GM04503 (cell line): Measurements from ENCODE around the gene HTR1D.
"Not testable (repeated sequence)": the region's sequence is repeated elsewhere in the genome, so short reads cannot be mapped to it uniquely, and the experiment has no call there.

Source experiments
- DNase-seq: peaks from one replicate; pipeline ENCODE4 v3.0.0-alpha.2; 2012; ENCODE audit warnings: low read depth

HTR1D gene

GRCh38 chr1:23216771-23217420 is 406 bp downstream of the HTR1D start:
- DNase-seq, result no peak

- no peak for DNase-seq
These were observed 1.4 kb downstream of the HTR1D start for GRCh38 chr1:23215751-23216449.

- no peak for DNase-seq
These were observed 2.0 kb downstream of the HTR1D start for GRCh38 chr1:23215291-23215690.

- no peak for DNase-seq
These were observed 2.7 kb downstream of the HTR1D start for GRCh38 chr1:23214640-23215039.

DNA sequence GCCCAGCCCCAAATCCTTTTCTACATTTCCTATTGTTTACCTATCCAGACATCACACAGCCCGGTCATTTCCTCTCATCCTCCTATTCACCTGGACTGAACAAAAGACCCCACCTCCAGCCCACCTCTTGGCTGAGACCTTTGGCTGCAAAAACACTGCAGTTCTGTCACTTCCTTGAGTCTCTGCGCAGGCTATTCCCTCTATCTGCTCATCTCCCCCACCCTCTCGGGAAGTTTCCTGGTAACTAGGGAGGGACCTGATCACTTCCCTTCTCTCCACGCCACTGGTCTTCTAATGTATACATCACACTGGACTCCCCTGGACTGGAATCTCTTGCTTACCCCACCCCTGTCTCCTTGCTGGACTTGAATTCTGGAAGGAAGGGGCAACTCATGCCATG is 5.3 kb downstream of the HTR1D start:
- no peak for DNase-seq

GRCh38 chr1:23210963-23211362 is 6.3 kb downstream of the HTR1D start:
- no peak for DNase-seq

GRCh38 chr1:23210351-23210785 is 6.9 kb downstream of the HTR1D start:
- no peak for DNase-seq

- no peak for DNase-seq
These were observed 7.5 kb downstream of the HTR1D start for GRCh38 chr1:23209770-23210169.

DNA sequence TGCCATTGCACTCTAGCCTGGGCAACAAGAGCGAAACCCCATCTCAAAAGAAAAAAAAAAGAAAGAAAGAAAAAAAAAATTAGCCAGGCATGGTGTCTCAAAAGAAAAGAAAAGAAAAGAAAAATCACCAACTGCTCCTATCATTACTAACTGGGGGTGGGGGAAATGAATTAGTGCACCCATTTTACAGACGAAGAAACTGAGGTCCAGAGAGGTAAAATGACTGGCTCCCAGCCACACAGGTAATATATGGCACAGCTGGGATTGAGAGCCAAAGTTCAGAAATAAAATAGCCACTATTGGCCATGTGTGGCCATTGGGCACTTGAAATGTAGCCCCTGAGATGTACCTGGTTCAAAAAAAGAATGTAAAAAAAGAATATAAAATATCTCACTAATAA is 8.8 kb downstream of the HTR1D start:
- no peak for DNase-seq

GRCh38 chr1:23207733-23208132 is 9.6 kb downstream of the HTR1D start:
- not testable (repeated sequence) for DNase-seq

DNA sequence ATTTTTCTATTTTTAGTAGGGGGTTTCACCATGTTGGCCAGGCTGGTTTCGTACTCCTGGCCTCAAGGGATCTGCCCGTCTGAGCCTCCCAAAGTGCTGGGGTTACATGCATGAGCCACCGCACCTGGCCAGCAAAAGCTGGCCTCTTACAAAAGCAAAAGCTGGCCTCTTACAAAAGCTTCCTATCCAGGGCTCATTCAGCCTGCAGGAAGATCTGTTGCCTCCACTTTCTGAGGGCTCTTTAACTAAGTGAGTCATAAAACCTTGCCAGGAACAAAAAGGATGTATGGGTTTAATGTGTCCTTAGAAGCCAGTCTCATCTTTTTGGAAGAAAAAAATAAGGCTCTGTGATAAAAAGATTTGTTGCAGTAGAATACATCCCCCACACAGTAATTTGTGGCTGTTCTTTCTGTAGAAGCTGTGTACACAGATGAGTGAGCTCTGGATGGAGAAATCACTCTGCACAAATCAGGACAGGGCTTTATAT is 15.0 kb downstream of the HTR1D start:
- DNase-seq, result no peak

DNA sequence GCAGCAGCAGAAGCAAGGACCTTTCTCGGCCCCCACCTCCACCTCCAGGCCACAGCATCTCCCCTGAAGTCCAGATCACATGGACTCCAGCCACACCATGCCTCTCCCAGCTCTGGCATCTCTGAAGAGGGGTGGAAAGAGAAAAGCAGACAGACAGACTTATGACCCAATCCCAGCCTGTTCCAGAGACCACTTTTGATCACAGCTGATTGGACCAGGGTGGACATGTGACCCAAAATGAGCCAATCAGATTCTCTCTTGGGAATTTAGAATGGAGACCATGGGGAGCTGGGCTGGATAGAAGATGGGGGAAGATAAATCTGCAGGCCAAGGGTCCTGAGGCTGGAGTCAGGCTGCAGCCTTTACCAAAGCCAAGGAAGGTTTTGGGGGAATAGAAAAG is 16.4 kb downstream of the HTR1D start:
- no peak for DNase-seq

- peak; percentile 96 for DNase-seq
These were observed 18.9 kb downstream of the HTR1D start for GRCh38 chr1:23198373-23198772.

- DNase-seq, result peak; percentile 95
These were observed 20.5 kb downstream of the HTR1D start for GRCh38 chr1:23196627-23197328.

GRCh38 chr1:23194119-23194984 is 22.9 kb downstream of the HTR1D start:
- DNase-seq, result peak; percentile 96

- DNase-seq, result no peak
These were observed 23.7 kb downstream of the HTR1D start for GRCh38 chr1:23193391-23194118.

DNA sequence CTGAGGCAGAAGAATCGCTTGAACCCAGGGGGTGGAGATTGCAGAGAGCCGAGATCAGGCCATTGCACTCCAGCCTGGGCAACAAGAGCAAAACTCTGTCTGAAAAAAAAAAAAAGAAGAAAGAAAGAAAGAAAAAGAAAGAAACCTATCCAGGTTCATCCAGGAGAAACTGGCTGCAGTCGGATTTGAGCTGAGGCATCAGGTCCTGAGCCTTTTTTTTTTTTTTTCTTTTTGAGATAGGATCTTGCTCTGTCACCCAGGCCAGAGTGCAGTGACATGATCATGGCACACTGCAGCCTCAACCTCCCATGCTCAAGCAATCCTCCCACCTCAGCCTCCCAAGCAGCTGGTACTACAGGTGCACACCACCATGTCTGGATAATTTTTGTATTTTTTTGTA is 26.1 kb downstream of the HTR1D start:
- no peak for DNase-seq

DNA sequence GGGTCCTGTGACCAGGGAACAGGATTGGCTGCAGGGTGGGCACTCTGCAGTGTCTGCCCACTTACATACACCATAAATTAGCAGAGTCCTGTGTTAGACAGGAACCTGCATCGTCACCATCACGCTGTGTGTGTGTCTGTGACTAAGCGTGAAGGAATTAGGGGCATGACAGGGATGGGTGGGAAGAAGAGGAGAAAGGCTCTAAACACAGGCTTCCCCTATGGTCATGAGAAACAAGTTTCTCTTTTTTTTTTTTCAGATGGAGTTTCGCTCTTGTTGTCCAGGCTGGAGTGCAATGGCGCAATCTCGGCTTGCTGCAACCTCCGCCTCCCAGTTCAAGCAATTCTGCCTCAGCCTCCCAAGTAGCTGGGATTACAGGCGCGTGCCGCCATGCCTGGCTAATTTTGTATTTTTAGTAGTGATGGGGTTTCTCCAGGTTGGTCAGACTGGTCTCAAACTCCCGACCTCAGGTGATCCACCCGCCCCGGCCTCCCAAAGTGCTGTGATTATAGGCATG is 28.3 kb downstream of the HTR1D start:
- peak; percentile 83 for DNase-seq

DNA sequence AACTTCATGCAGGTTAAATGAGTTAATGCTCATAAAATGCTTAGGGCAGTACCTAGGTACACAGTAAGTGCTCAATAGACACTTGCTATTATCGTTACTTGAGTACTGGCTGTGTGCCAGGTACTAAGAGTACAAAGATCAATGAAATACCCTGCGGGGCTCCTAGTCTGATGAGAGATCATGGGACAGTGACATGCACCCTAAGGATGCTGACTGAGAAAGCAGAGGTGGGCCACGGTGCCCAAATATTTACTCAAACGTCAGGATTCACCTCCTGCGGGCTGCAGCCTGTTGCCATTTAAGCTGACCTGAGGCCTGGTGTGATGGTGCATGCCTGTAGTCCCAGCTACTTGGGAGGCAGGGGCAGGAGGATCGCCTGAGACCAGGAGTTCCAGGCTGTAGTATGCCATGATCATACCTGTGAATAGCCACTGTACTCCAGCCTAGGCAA is 28.8 kb downstream of the HTR1D start:
- DNase-seq, result no peak

GRCh38 chr1:23187637-23188036 is 29.7 kb downstream of the HTR1D start:
- DNase-seq, result no peak

- no peak for DNase-seq
These were observed 31.9 kb downstream of the HTR1D start for GRCh38 chr1:23185381-23185780.
